NCI-H1694 treated with DMSO at 0.1 percent for 48 hours (cell line): ENCODE results near the gene NLRP1.

Source experiments
- DNase-seq: peaks from one replicate; lab custom pipeline; 2025; lab: John Stamatoyannopoulos, UW

NLRP1 gene

GRCh38 chr17:5516060-5516792 lies 68.1 kb downstream of the NLRP1 start:
- DNase-seq, result no peak

- no peak for DNase-seq
Measured at GRCh38 chr17:5514976-5515375, 69.3 kb downstream of the NLRP1 start.

GRCh38 chr17:5513628-5514027 lies 70.7 kb downstream of the NLRP1 start:
- DNase-seq, result no peak

DNA sequence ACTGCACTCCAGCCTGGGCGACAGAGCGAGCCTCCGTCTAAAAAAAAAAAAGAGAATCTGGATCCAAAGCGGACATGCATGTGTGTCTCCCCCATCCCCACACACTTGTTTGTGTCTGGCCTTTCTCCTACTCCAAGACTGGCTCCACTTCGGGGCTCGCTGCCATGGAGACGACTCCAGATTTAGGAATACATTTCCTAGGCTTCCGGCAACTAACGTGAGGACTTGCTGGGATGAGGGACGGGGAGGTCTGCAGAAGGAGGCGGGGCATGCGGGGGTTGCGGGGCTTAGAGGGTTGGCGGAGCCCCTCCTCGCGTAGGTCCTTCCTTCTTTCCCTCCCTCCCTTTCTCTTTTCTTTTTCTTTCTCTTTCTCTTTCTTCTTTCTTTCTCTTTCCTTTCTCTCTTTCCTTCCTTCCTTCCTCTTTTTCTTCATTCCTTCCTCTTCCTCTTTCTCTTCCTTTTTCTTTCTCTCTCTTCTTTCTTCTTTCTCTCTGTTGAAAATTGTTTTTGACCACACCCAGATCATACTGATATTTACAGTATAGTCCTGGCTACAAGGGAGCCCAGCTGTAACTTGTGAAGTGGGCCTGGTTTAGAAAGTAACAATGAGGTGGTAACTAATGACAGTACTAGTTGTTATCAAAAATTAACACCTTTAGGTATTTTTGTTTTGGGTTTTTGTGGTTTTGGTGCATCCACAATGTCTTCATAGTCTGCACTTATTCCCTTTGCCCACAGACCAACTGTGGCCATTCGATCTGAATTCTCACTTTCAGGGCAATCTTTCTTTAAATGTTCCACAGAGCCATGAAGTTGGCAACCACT lies 72.7 kb downstream of the NLRP1 start:
- DNase-seq, result no peak

GRCh38 chr17:5510771-5511170 lies 73.5 kb downstream of the NLRP1 start:
- DNase-seq, result no peak

- DNase-seq, result no peak
Measured at GRCh38 chr17:5509482-5509881, 74.8 kb downstream of the NLRP1 start.

- no peak for DNase-seq
Measured at GRCh38 chr17:5508810-5509209, 75.5 kb downstream of the NLRP1 start.

- DNase-seq, result no peak
Measured at GRCh38 chr17:5506307-5506706, 78.0 kb downstream of the NLRP1 start.

DNA sequence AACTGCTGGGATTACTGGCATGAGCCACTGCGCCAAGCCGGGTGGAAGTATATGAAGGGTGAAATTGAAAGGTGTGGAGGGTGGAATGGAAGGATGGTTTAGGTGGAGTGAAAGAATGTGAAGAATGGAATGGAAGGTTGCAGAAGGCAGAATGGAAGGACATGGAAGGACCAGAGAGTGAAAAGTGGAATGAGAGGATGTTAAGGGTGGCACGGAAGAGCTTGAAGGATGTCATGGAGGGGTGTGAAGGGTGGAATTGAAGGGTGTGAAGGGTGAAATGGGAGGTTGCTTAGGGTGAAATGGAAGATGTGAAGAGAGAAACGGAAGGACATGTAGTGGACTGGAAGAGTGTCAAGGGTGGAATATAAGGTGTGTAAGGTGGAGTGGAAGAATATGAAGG lies 81.8 kb downstream of the NLRP1 start:
- DNase-seq, result no peak

DNA sequence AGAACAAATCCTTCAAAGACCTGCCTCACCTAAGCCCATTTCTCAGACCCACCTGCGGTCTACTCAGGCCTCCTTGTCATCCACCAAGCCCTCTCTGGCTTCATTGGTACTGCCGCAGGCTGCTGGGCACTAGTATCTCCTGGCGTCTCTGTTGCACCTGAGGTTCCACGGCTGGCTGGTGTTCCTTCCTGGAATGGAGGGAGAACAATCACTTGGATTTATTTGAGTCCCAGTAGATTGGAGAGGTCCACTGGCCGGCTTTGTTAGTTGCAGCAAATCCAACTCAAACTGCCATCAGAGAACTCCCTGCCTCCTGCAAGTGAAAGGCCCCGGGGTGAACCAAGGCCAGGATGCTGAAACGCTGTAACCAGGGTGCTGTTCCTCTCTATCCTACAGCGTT lies 82.6 kb downstream of the NLRP1 start:
- DNase-seq, result no peak

- peak; percentile 85 for DNase-seq
Measured at GRCh38 chr17:5500589-5501391, 83.5 kb downstream of the NLRP1 start.

DNA sequence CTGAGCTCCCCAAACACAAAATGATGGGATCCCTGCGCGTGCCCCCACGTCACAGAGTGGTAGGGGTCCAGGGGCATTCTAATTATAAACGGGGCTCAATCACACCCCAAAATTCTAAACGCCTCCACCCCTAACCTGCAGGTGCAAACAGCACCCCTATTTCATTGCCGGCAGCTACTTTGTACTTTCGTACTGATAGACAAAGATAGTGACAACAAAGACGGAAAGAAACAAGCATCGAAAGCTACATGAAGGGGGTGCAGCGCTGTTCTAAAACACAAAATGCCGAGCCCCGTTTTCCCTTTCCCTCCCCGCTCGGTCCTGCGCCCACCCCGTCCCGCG lies 84.1 kb downstream of the NLRP1 start:
- peak; percentile 11 for DNase-seq

DNA sequence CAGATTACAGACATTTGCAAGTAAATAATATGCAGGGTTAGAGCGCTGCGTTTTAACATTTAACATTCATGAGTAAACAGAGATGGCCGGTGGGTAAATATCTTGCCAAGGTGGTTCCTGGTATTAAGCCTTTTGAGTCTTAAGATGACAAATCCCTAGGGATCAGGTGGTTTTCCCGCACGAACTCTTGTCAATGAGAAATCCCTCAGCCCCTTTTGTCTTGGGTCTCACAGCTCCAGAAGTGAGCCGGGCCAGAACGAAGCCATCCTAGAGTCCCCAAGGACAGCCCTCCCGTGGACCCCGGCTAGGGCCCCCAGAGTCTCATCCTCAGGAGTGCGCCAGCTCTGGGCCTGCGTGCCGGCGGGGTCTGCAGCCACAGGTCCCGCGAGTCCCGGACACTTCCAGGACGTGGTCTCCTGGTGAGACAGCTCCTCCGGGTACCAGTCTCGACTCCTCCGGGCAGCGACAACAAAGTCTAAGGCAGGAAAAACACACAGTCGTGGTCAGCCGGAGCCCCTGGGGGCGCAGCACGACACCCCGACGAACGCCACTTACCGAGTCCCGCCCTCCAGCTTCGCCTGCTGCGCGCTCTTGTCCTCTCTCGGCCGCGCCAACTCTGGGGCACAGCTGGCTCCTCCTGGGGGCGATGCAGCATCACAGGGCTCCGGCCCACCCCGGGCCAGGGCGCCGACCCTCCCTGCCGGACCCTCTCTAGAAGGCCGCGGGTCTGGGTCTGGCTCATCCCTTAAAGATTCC lies 84.7 kb downstream of the NLRP1 start:
- DNase-seq, result no peak

DNA sequence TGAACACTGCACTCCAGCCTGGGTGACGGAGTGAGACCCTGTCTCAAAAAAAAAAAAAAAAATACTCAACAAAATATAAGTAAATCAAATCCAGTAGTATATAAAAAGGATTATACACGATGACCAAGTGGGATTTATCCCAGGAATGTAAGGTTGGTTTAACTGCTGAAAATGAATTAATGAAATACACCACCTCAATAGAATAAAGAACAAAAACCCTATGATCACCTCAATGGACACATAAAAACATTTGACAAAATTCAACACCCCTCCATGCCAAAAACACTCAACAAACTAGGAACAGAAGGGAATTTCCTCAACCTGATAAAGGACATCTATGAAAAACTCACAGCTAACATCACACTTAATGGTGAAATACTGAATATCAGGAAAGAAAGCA lies 91.3 kb downstream of the NLRP1 start:
- no peak for DNase-seq

GRCh38 chr17:5488752-5489151 lies 95.6 kb downstream of the NLRP1 start:
- DNase-seq, result no peak

DNA sequence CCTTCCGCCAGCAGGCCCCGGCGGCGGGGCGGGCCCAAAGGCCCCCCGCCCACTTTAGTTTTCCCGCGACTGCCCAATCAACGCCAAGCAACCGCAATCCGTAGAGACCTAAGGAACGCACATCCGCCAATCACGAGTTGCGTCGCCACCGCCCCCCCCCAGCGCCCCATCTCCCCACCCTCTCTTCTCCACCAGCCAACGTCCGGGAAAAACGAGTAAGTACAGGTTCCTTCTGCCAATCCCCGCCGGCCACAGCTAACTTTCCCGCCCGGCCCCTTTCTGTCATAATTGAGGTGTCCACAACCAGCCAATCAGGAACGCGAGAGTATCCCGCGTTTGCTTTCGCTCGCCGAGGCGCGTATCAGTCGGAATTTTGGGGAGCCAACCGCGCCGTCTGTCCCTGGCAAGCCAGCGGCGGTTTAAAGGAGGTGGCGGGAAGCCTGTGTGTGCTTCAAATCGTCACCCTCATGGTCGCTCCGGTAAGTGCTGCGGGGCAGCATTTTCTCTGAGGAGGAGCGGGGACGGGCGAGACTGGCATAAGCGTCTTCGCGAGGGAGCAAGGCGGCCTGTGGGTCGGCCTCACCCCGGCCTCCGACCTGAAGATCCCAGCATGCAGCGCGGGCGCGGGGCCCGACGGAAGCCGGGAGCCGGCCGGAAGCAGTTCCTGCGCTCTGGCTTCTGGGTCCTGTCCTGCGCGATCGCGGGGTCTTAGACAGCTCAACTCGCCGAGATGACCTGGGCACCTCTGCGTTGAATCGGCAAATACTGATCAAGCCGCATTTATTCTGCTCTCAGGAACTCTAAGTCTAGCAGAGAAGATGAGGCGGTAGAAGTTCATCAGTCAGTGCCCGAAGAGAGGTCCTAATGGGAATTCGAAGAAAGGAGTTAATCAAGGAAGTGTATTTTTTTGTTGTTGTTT lies 97.8 kb downstream of the NLRP1 start, which contains the start of gene MIS12:
TSS of gene MIS12 (plus strand) at position 361 of the 919 bp plus-strand sequence. CDS start 2,297 bp downstream, outside the sequence.
- peak; percentile 98 for DNase-seq

GRCh38 chr17:5485270-5486205 lies 98.8 kb downstream of the NLRP1 start, which contains the start of gene DERL2:
DERL2 (minus strand) TSS chr17:5486178; CDS start chr17:5486161, 17 bp downstream.
- no peak for DNase-seq

- DNase-seq, result no peak
Measured at GRCh38 chr17:5481451-5481850, 102.9 kb downstream of the NLRP1 start.

DNA sequence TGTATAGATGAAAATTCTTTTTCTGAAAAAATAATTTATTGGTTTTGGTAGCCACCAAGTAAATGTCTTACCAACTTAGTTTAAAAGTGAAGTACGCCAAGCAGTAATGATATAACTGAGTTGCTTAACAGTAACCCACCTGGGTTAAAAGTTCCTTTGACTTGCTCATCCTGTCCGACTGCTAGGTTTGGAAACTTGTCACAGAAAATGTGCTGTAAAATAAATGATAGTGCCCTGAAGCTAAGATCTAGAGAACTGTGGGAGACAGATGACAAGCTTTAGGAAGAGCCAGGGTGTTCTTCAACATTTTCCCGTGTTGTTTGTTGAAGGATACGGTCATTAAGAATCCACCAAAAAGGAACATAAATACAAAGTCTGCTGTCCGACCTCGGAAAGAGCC lies 103.3 kb downstream of the NLRP1 start:
- no peak for DNase-seq
